GM23338 (cell line): Measurements from ENCODE around the gene NLRP1. TPM values are rescaled to one million over a fixed set of nuclear protein-coding genes. Genes with fewer than 3 reads are reported as not detected.

Source experiments
- ATAC-seq: fragments of 200-7000 bp; cut with Tn5 transposase; 3 replicates; pipeline ENCODE4 v1.9.1; 2020
- DNase-seq: peaks from one replicate; pipeline ENCODE4 v3.0.0-alpha.2; 2015; ENCODE audit warnings: low spot score
- H2AFZ ChIP-seq: fragments of 200-600 bp; sonication (generic); 2 replicates; pipeline ENCODE4 v1.8.0; 2016; ENCODE audit warnings: antibody characterized with exemption, mild to moderate bottlenecking, moderate library complexity
- H3F3A ChIP-seq: fragments of 200-600 bp; sonication (generic); replicated peaks from 2 replicates; pipeline ENCODE4 v1.8.0; 2017; ENCODE audit warnings: antibody characterized with exemption, mixed run types, low read depth
- H3K27ac ChIP-seq: fragments of 200-600 bp; sonication (generic); 2 replicates; pipeline ENCODE4 v1.6.1; 2016; ENCODE audit warnings: low read depth
- H3K27me3 ChIP-seq: fragments of 200-600 bp; sonication (generic); 2 replicates; pipeline ENCODE4 v1.8.0; 2016; ENCODE audit warnings: mild to moderate bottlenecking, mixed run types, moderate library complexity; ENCODE audit not compliant: insufficient read depth
- H3K36me3 ChIP-seq: fragments of 200-600 bp; sonication (generic); 2 replicates; pipeline ENCODE4 v1.8.0; 2016; ENCODE audit warnings: mild to moderate bottlenecking; ENCODE audit not compliant: insufficient read depth
- H3K4me1 ChIP-seq: fragments of 200-600 bp; sonication (generic); 2 replicates; pipeline ENCODE4 v1.8.0; 2016; ENCODE audit warnings: mild to moderate bottlenecking, moderate library complexity; ENCODE audit not compliant: insufficient read depth
- H3K4me2 ChIP-seq: fragments of 200-600 bp; sonication (generic); 2 replicates; pipeline ENCODE4 v1.7.1; 2017; ENCODE audit warnings: mixed run types
- H3K4me3 ChIP-seq: fragments of 200-600 bp; sonication (generic); 2 replicates; pipeline ENCODE4 v1.6.1; 2016; ENCODE audit warnings: mixed run types
- H3K79me2 ChIP-seq: fragments of 200-600 bp; sonication (generic); replicated peaks from 2 replicates; pipeline ENCODE4 v1.8.0; 2017; ENCODE audit warnings: mild to moderate bottlenecking; ENCODE audit not compliant: insufficient read depth
- H3K9me2 ChIP-seq: fragments of 200-600 bp; sonication (generic); 2 replicates; pipeline ENCODE4 v1.8.0; 2017; ENCODE audit not compliant: insufficient read depth
- H4K20me1 ChIP-seq: fragments of 200-600 bp; sonication (generic); replicated peaks from 2 replicates; pipeline ENCODE4 v1.8.0; 2017; ENCODE audit warnings: mild to moderate bottlenecking; ENCODE audit not compliant: insufficient read depth
- H3K27ac Mint-ChIP-seq: 2 replicates; pipeline ENCODE4 v1.8.0; 2020; ENCODE audit warnings: inconsistent platforms, mild to moderate bottlenecking, moderate library complexity, mixed read lengths
- H3K27me3 Mint-ChIP-seq: 3 replicates; pipeline ENCODE4 v1.8.0; 2022; ENCODE audit warnings: low read depth, mild to moderate bottlenecking, moderate library complexity, mixed read lengths, inconsistent platforms; ENCODE audit not compliant: insufficient read depth, poor library complexity
- H3K36me3 Mint-ChIP-seq: 3 replicates; pipeline ENCODE4 v1.8.0; 2021; ENCODE audit warnings: low read depth, mild to moderate bottlenecking, inconsistent platforms, moderate library complexity, mixed read lengths
- H3K4me1 Mint-ChIP-seq: 3 replicates; pipeline ENCODE4 v1.8.0; 2020; ENCODE audit warnings: mild to moderate bottlenecking, inconsistent platforms, mixed read lengths
- H3K4me3 Mint-ChIP-seq: 3 replicates; pipeline ENCODE4 v1.8.0; 2021; ENCODE audit warnings: moderate library complexity, mild to moderate bottlenecking, inconsistent platforms, mixed read lengths
- H3K9me3 Mint-ChIP-seq: 3 replicates; pipeline ENCODE4 v1.8.0; 2020; ENCODE audit warnings: moderate library complexity, mild to moderate bottlenecking, inconsistent platforms, mixed read lengths
- CREB1 ChIP-seq: fragments of 250-450 bp; sonication (Bioruptor Pico); IDR thresholded peaks from 2 replicates; pipeline ENCODE4 v1.5.0; 2020; ENCODE audit warnings: low read depth, mild to moderate bottlenecking, moderate library complexity
- CTCF ChIP-seq, 2 experiments: fragments of 200-600 bp in 1 of 2; sonication (generic) in 1 of 2; conservative IDR thresholded peaks; 2 replicates each; pipeline versions ENCODE4 v1.5.1 to v1.6.1; 2016 to 2017; ENCODE audit warnings: antibody characterized with exemption in 2 of 2, low read depth in 2 of 2, mild to moderate bottlenecking in 2 of 2, moderate library complexity in 1 of 2
- EZH2 ChIP-seq: fragments of 200-600 bp; sonication (generic); IDR thresholded peaks from one replicate; pipeline ENCODE4 v1.8.0; 2017; ENCODE audit warnings: antibody characterized with exemption, mild to moderate bottlenecking, low read depth; ENCODE audit not compliant: unreplicated experiment
- EZH2phosphoT487 ChIP-seq: fragments of 200-600 bp; sonication (generic); IDR thresholded peaks from one replicate; pipeline ENCODE4 v1.8.1; 2018; ENCODE audit warnings: antibody characterized with exemption; ENCODE audit not compliant: unreplicated experiment
- JUNB ChIP-seq: IDR thresholded peaks from one replicate; pipeline ENCODE4 v1.6.1; 2016; ENCODE audit warnings: antibody characterized with exemption; ENCODE audit not compliant: unreplicated experiment
- NANOG ChIP-seq: IDR thresholded peaks from 2 replicates; pipeline ENCODE4 v1.6.1; 2016; ENCODE audit warnings: antibody characterized with exemption, borderline replicate concordance
- POLR2AphosphoS5 ChIP-seq: IDR thresholded peaks from 2 replicates; pipeline ENCODE4 v1.6.1; 2016; ENCODE audit warnings: antibody characterized with exemption, low read depth
- STAT1 ChIP-seq: IDR thresholded peaks from one replicate; pipeline ENCODE4 v1.6.1; 2016; ENCODE audit warnings: antibody characterized with exemption; ENCODE audit not compliant: unreplicated experiment
- ZNF114 ChIP-seq: fragments of 250-450 bp; sonication (Bioruptor Pico); IDR thresholded peaks from 2 replicates; pipeline ENCODE4 v1.5.0; 2020; ENCODE audit warnings: mild to moderate bottlenecking, moderate library complexity
- ZNF331 ChIP-seq: fragments of 250-450 bp; sonication (Bioruptor Pico); IDR thresholded peaks from 2 replicates; pipeline ENCODE4 v1.5.0; 2020; ENCODE audit warnings: low read depth, mild to moderate bottlenecking, moderate library complexity
- polyA plus RNA-seq: library from polyadenylated mRNA; unstranded; fragments of >200 nt; fragmentation: Nextera tagmentation; extraction: Ambion mirVana; gene quantifications from 2 replicates; pipeline ENCODE4 v1.2.1, GENCODE V29; 2016
- total RNA-seq: library from RNA; depleted of rRNA; stranded (reverse); fragments of >200 nt; shearing (Covaris generic); gene quantifications from 2 replicates; pipeline ENCODE4 v1.2.3, GENCODE V29; 2014
- TF ChIP-seq, protein P1 (sequence below): IDR thresholded peaks from 2 replicates; pipeline ENCODE4 v1.6.1; 2016; ENCODE audit warnings: antibody characterized with exemption
- TF ChIP-seq, protein P2 (sequence below): IDR thresholded peaks from one replicate; pipeline ENCODE4 v1.6.1; 2018; ENCODE audit warnings: antibody characterized with exemption; ENCODE audit not compliant: unreplicated experiment

NLRP1 gene
- total and polyA plus RNA-seq, 2 experiments from 2014 or later, result 7.6 to 16.2 TPM

DNA sequence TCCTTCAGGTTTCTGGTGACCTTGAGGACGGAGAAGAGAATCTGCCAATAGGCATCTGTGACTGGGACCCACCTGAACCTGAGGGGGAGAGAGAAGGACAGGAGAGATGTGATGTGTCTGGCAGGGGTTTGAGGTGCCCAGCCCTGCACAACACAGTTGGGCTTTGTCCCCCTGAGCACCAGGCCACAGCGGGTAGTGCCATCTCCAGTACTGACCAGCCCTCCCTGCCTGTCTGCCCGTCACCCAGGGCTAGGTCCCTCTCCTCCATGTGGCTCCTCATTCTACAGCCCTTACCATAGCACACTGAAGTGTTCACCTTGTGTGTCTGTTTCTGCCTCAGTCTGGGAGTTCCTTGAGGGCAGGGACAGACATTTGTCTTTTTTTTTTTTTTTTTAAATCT, 30.8 kb downstream of the NLRP1 start:
- Mint-ChIP-seq H3K27me3 (peaks cover 6% of the 10 kb centered on the region), H3K4me1 (no peaks in the 10 kb centered on the region; the same call in 2 of the 3 replicates), H3K9me3 (no peaks in the 10 kb centered on the region), H3K4me3 (no peak overlapping the region), H3K36me3 (no peaks in the 10 kb centered on the region), H3K27ac (no peak overlapping the region)
- no peaks in the 10 kb centered on the region for H3K27me3 ChIP-seq
- no peaks in the 10 kb centered on the region for H3K4me1 ChIP-seq
- no peak overlapping the region for H2AFZ ChIP-seq
- ATAC-seq (no peak), DNase-seq (no peak)
- H3K4me3 ChIP-seq, result no peak overlapping the region
- no peak for TF ChIP-seq POLR2AphosphoS5
- H3K36me3 ChIP-seq, result no peaks in the 10 kb centered on the region
- H3K4me2 ChIP-seq, result no peak overlapping the region
- no peak overlapping the region for H3K27ac ChIP-seq
- no peaks in the 10 kb centered on the region for H4K20me1 ChIP-seq
- H3K79me2 ChIP-seq, result no peaks in the 10 kb centered on the region
- H3K9me2 ChIP-seq, result 0 out of 2 replicates have a peak, but pooled peaks cover under 1% of the 10 kb centered on the region
- H3F3A ChIP-seq, result no peaks in the 10 kb centered on the region

DNA sequence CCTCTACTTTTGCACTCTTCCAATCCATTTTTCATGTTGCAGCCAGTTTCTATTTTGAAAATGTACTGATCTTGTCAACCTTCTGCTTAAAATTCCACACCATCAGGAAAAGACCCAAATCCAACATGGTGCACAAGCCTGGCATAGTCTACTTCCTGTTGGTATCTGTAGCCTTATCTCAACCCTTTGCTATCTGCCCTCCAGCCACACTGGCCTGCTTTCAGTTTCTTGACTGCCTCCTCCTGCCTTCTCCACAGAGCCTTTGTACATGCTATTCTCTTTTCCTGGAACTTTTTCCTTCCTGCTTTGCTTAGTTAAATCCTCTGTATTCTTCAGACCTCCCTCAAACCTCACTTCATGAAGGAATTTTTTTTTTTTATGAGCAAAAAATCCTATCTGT, 31.5 kb downstream of the NLRP1 start:
- no peaks in the 10 kb centered on the region for H3K36me3 ChIP-seq
- H2AFZ ChIP-seq, result no peak overlapping the region
- peaks cover 7% of the 10 kb centered on the region for H3K27me3 Mint-ChIP-seq
- ATAC-seq (no peak), DNase-seq (no peak)
- no peaks in the 10 kb centered on the region for H3K4me1 ChIP-seq
- no peaks in the 10 kb centered on the region for H3K36me3 Mint-ChIP-seq
- H4K20me1 ChIP-seq, result no peaks in the 10 kb centered on the region
- H3K27ac ChIP-seq, result no peak overlapping the region
- no peaks in the 10 kb centered on the region; the same call in 2 of the 3 replicates for H3K9me3 Mint-ChIP-seq
- H3K4me2 ChIP-seq, result no peak overlapping the region
- H3K27ac Mint-ChIP-seq, result no peak overlapping the region
- H3K9me2 ChIP-seq, result no peaks in the 10 kb centered on the region
- H3K4me3 ChIP-seq, result no peak overlapping the region
- H3F3A ChIP-seq, result no peaks in the 10 kb centered on the region
- H3K4me1 Mint-ChIP-seq, result no peaks in the 10 kb centered on the region; the same call in 2 of the 3 replicates
- H3K27me3 ChIP-seq, result no peaks in the 10 kb centered on the region
- H3K79me2 ChIP-seq, result no peaks in the 10 kb centered on the region
- H3K4me3 Mint-ChIP-seq, result no peak overlapping the region
- TF ChIP-seq EZH2 (no peak), CTCF (conservative IDR thresholded peaks at IDR 0.05; ENCODE audit: low read depth in 2 of 2) (no peak), JUNB (no peak), NANOG (no peak), ZNF114 (CRISPR knock-in tag) (no peak), ZNF331 (no peak), CREB1 (CRISPR knock-in tag) (no peak), EZH2phosphoT487 (no peak), POLR2AphosphoS5 (no peak), STAT1 (no peak)
- TF ChIP-seq, protein P1, sequence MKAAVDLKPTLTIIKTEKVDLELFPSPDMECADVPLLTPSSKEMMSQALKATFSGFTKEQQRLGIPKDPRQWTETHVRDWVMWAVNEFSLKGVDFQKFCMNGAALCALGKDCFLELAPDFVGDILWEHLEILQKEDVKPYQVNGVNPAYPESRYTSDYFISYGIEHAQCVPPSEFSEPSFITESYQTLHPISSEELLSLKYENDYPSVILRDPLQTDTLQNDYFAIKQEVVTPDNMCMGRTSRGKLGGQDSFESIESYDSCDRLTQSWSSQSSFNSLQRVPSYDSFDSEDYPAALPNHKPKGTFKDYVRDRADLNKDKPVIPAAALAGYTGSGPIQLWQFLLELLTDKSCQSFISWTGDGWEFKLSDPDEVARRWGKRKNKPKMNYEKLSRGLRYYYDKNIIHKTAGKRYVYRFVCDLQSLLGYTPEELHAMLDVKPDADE, result no peak
- TF ChIP-seq, protein P2, sequence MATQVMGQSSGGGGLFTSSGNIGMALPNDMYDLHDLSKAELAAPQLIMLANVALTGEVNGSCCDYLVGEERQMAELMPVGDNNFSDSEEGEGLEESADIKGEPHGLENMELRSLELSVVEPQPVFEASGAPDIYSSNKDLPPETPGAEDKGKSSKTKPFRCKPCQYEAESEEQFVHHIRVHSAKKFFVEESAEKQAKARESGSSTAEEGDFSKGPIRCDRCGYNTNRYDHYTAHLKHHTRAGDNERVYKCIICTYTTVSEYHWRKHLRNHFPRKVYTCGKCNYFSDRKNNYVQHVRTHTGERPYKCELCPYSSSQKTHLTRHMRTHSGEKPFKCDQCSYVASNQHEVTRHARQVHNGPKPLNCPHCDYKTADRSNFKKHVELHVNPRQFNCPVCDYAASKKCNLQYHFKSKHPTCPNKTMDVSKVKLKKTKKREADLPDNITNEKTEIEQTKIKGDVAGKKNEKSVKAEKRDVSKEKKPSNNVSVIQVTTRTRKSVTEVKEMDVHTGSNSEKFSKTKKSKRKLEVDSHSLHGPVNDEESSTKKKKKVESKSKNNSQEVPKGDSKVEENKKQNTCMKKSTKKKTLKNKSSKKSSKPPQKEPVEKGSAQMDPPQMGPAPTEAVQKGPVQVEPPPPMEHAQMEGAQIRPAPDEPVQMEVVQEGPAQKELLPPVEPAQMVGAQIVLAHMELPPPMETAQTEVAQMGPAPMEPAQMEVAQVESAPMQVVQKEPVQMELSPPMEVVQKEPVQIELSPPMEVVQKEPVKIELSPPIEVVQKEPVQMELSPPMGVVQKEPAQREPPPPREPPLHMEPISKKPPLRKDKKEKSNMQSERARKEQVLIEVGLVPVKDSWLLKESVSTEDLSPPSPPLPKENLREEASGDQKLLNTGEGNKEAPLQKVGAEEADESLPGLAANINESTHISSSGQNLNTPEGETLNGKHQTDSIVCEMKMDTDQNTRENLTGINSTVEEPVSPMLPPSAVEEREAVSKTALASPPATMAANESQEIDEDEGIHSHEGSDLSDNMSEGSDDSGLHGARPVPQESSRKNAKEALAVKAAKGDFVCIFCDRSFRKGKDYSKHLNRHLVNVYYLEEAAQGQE, result no peak
